ENCODE results near the gene RGS1. TPM values are rescaled to one million over a fixed set of nuclear protein-coding genes. Genes with fewer than 3 reads are reported as not detected.

The RGS1 gene
- total RNA-seq, 2 experiments from 2014 or later: 8.4 to 9.4 TPM

GRCh38 chr1:192545896-192546521, 29.6 kb upstream of the RGS1 start:
- H3K27ac Mint-ChIP-seq: no peak overlapping the region
- no peaks in the 10 kb centered on the region for H3K27me3 Mint-ChIP-seq
- H3K4me3 Mint-ChIP-seq: no peak overlapping the region
- no peaks in the 10 kb centered on the region for H3K9me3 Mint-ChIP-seq
- peaks cover 37% of the 10 kb centered on the region for H3K4me1 Mint-ChIP-seq
- H3K36me3 Mint-ChIP-seq: no peaks in the 10 kb centered on the region
- DNase-seq: no peak

- Mint-ChIP-seq H3K27me3 (no peaks in the 10 kb centered on the region), H3K27ac (no peak overlapping the region), H3K4me3 (no peak overlapping the region), H3K36me3 (no peaks in the 10 kb centered on the region), H3K9me3 (no peaks in the 10 kb centered on the region), H3K4me1 (peaks cover 40% of the 10 kb centered on the region)
- no peak for DNase-seq
Observed at GRCh38 chr1:192546596-192547190, 28.9 kb upstream of the RGS1 start.

- Mint-ChIP-seq H3K4me1 (peaks cover 41% of the 10 kb centered on the region), H3K4me3 (no peak overlapping the region), H3K36me3 (no peaks in the 10 kb centered on the region), H3K9me3 (no peaks in the 10 kb centered on the region), H3K27me3 (no peaks in the 10 kb centered on the region), H3K27ac (no peak overlapping the region)
- no peak for DNase-seq
Observed at GRCh38 chr1:192547501-192547900, 28.1 kb upstream of the RGS1 start.

- no peak overlapping the region for H3K4me3 Mint-ChIP-seq
- peaks cover 40% of the 10 kb centered on the region for H3K4me1 Mint-ChIP-seq
- H3K27me3 Mint-ChIP-seq: no peaks in the 10 kb centered on the region
- H3K27ac Mint-ChIP-seq: peak overlapping the region; percentile 26
- no peaks in the 10 kb centered on the region for H3K36me3 Mint-ChIP-seq
- no peaks in the 10 kb centered on the region for H3K9me3 Mint-ChIP-seq
- DNase-seq: no peak
Observed at GRCh38 chr1:192549937-192550336, 25.6 kb upstream of the RGS1 start.

GRCh38 chr1:192550922-192551534, 24.5 kb upstream of the RGS1 start:
- Mint-ChIP-seq H3K9me3 (no peaks in the 10 kb centered on the region), H3K27ac (peak overlapping the region; percentile 80), H3K4me1 (peaks cover 32% of the 10 kb centered on the region), H3K36me3 (no peaks in the 10 kb centered on the region), H3K4me3 (no peak overlapping the region), H3K27me3 (no peaks in the 10 kb centered on the region)
- DNase-seq: peak; percentile 22

GRCh38 chr1:192552760-192553191, 22.8 kb upstream of the RGS1 start:
- H3K36me3 Mint-ChIP-seq: no peaks in the 10 kb centered on the region
- H3K4me3 Mint-ChIP-seq: no peak overlapping the region
- H3K9me3 Mint-ChIP-seq: no peaks in the 10 kb centered on the region
- H3K4me1 Mint-ChIP-seq: peaks cover 24% of the 10 kb centered on the region
- no peak for DNase-seq
- peaks cover 7% of the 10 kb centered on the region for H3K27me3 Mint-ChIP-seq
- no peak overlapping the region for H3K27ac Mint-ChIP-seq

- H3K27ac Mint-ChIP-seq: no peak overlapping the region
- no peaks in the 10 kb centered on the region for H3K9me3 Mint-ChIP-seq
- peaks cover 31% of the 10 kb centered on the region for H3K4me1 Mint-ChIP-seq
- H3K36me3 Mint-ChIP-seq: no peaks in the 10 kb centered on the region
- no peak for DNase-seq
- peaks cover 7% of the 10 kb centered on the region for H3K27me3 Mint-ChIP-seq
- no peak overlapping the region for H3K4me3 Mint-ChIP-seq
Observed at GRCh38 chr1:192553741-192554140, 21.8 kb upstream of the RGS1 start.

GRCh38 chr1:192554904-192555303, 20.7 kb upstream of the RGS1 start:
- Mint-ChIP-seq H3K36me3 (no peaks in the 10 kb centered on the region), H3K27me3 (peaks cover 7% of the 10 kb centered on the region), H3K27ac (no peak overlapping the region), H3K4me1 (peaks cover 32% of the 10 kb centered on the region), H3K4me3 (no peak overlapping the region), H3K9me3 (no peaks in the 10 kb centered on the region)
- DNase-seq: no peak

- Mint-ChIP-seq H3K36me3 (no peaks in the 10 kb centered on the region), H3K27ac (no peak overlapping the region), H3K4me3 (no peak overlapping the region), H3K9me3 (no peaks in the 10 kb centered on the region), H3K4me1 (peaks cover 28% of the 10 kb centered on the region), H3K27me3 (peaks cover 7% of the 10 kb centered on the region)
- no peak for DNase-seq
Observed at GRCh38 chr1:192555399-192555798, 20.2 kb upstream of the RGS1 start.

GRCh38 chr1:192557841-192558595, 17.6 kb upstream of the RGS1 start:
- H3K9me3 Mint-ChIP-seq: no peaks in the 10 kb centered on the region
- no peaks in the 10 kb centered on the region for H3K36me3 Mint-ChIP-seq
- no peak overlapping the region for H3K4me3 Mint-ChIP-seq

GRCh38 chr1:192559115-192560006, 16.2 kb upstream of the RGS1 start:
- DNase-seq: no peak
- Mint-ChIP-seq H3K9me3 (no peaks in the 10 kb centered on the region), H3K27ac (peak overlapping the region; percentile 36), H3K36me3 (no peaks in the 10 kb centered on the region), H3K4me1 (peaks cover 32% of the 10 kb centered on the region), H3K4me3 (no peak overlapping the region), H3K27me3 (peaks cover 7% of the 10 kb centered on the region)

More at GRCh38 chr1:192557841-192558595, 17.6 kb upstream of the RGS1 start:
- H3K4me1 Mint-ChIP-seq: peaks cover 23% of the 10 kb centered on the region
- no peak for DNase-seq
- peaks cover 7% of the 10 kb centered on the region for H3K27me3 Mint-ChIP-seq
- H3K27ac Mint-ChIP-seq: no peak overlapping the region

- H3K27ac Mint-ChIP-seq: no peak overlapping the region
- DNase-seq: no peak
- no peaks in the 10 kb centered on the region for H3K9me3 Mint-ChIP-seq
- no peak overlapping the region for H3K4me3 Mint-ChIP-seq
- no peaks in the 10 kb centered on the region for H3K36me3 Mint-ChIP-seq
- peaks cover 8% of the 10 kb centered on the region for H3K27me3 Mint-ChIP-seq
- peaks cover 46% of the 10 kb centered on the region for H3K4me1 Mint-ChIP-seq
Observed at GRCh38 chr1:192561301-192561700, 14.3 kb upstream of the RGS1 start.

- Mint-ChIP-seq H3K36me3 (no peaks in the 10 kb centered on the region), H3K27me3 (peaks cover 3% of the 10 kb centered on the region), H3K9me3 (no peaks in the 10 kb centered on the region), H3K27ac (peak overlapping the region; percentile 71), H3K4me1 (peaks cover 55% of the 10 kb centered on the region), H3K4me3 (no peak overlapping the region)
- DNase-seq: no peak
Observed at GRCh38 chr1:192563129-192563528, 12.4 kb upstream of the RGS1 start.

GRCh38 chr1:192564099-192564498, 11.5 kb upstream of the RGS1 start:
- Mint-ChIP-seq H3K27ac (no peak overlapping the region), H3K27me3 (peaks cover 3% of the 10 kb centered on the region), H3K4me3 (no peak overlapping the region), H3K36me3 (no peaks in the 10 kb centered on the region), H3K4me1 (peaks cover 50% of the 10 kb centered on the region), H3K9me3 (no peaks in the 10 kb centered on the region)
- DNase-seq: no peak
